ENCODE data around the gene SERPINF2.

The SERPINF2 gene

GRCh38 chr17:1727258-1727789 is 15.3 kb upstream of the SERPINF2 start:
- Histone ChIP-seq H3K36me3 (ENCODE audit: control insufficient read depth, insufficient read depth, low read length) (peaks cover 9% of the 10 kb centered on the region; the same call in 1 of the 2 replicates), H3K4me1 (ENCODE audit: control insufficient read depth, insufficient read depth, low read length) (peaks cover 6% of the 10 kb centered on the region; the same call in 1 of the 2 replicates), H3K27ac (ENCODE audit: low read depth, low read length) (no peak overlapping the region), H3K4me3 (ENCODE audit: low read depth, low read length) (no peak overlapping the region), H3K9me3 (ENCODE audit: control insufficient read depth, insufficient read depth, low read depth, low read length) (no peaks in the 10 kb centered on the region), H3K9ac (ENCODE audit: low read length) (no peak overlapping the region), H3K27me3 (ENCODE audit: control insufficient read depth, insufficient read depth, low read length) (no peaks in the 10 kb centered on the region)

- Histone ChIP-seq H3K27me3 (ENCODE audit: control insufficient read depth, insufficient read depth, low read length) (no peaks in the 10 kb centered on the region), H3K4me1 (ENCODE audit: control insufficient read depth, insufficient read depth, low read length) (peaks cover 6% of the 10 kb centered on the region; the same call in 1 of the 2 replicates), H3K27ac (ENCODE audit: low read depth, low read length) (no peak overlapping the region), H3K36me3 (ENCODE audit: control insufficient read depth, insufficient read depth, low read length) (peaks cover 9% of the 10 kb centered on the region; the same call in 1 of the 2 replicates), H3K9me3 (ENCODE audit: control insufficient read depth, insufficient read depth, low read depth, low read length) (no peaks in the 10 kb centered on the region), H3K9ac (ENCODE audit: low read length) (no peak overlapping the region), H3K4me3 (ENCODE audit: low read depth, low read length) (no peak overlapping the region)
Observed at GRCh38 chr17:1727876-1728630, 14.6 kb upstream of the SERPINF2 start.

GRCh38 chr17:1729966-1730325 is 12.7 kb upstream of the SERPINF2 start:
- no peak overlapping the region for H3K27ac ChIP-seq (ENCODE audit: low read depth, low read length)
- no peaks in the 10 kb centered on the region for H3K9me3 ChIP-seq (ENCODE audit: control insufficient read depth, insufficient read depth, low read depth, low read length)
- no peak overlapping the region for H3K4me3 ChIP-seq (ENCODE audit: low read depth, low read length)
- peaks cover 6% of the 10 kb centered on the region; the same call in 1 of the 2 replicates for H3K4me1 ChIP-seq (ENCODE audit: control insufficient read depth, insufficient read depth, low read length)
- H3K36me3 ChIP-seq (ENCODE audit: control insufficient read depth, insufficient read depth, low read length) = peaks cover 9% of the 10 kb centered on the region; the same call in 1 of the 2 replicates
- H3K27me3 ChIP-seq (ENCODE audit: control insufficient read depth, insufficient read depth, low read length) = no peaks in the 10 kb centered on the region
- H3K9ac ChIP-seq (ENCODE audit: low read length) = no peak overlapping the region

DNA sequence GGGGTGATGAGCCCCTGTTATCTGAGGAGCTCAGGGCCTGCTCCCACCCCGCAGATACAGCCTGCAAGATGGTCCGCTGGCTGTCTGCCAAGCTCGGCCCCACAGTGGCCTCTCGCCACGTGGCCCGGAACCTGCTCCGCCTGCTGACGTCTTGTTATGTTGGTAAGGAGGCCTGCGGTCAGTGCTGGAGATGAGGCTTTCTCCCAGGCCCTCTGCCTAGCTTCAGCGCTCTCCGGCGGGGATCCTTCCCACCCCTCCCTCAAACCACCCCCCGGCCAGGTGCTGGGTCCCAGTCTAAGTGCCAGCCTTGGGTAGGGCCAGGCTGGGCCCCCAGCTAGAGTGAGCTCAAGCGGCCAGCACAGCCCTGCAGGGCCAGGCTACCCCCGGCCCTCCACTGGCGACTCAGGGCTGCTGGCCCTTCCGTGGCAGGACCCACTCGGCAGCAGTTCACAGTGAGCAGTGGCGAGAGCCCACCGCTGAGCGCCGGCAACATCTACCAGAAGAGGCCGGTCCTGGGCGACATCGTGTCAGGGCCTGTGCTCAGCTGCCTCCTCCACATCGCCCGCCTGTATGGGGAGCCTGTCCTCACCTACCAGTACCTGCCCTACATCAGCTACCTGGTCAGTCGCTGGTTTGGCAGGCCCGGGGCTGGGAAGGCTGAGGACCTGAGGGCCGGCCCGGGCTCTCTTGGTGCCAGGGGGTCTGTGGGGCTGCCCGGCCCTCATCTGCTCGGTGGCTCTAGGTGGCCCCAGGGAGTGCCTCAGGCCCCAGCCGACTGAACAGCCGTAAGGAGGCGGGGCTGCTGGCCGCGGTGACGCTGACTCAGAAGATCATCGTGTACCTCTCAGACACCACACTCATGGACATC is 12.1 kb upstream of the SERPINF2 start:
- Histone ChIP-seq H3K9ac (ENCODE audit: low read length) (no peak overlapping the region), H3K27ac (ENCODE audit: low read depth, low read length) (no peak overlapping the region; the same call in 1 of the 2 replicates), H3K9me3 (ENCODE audit: control insufficient read depth, insufficient read depth, low read depth, low read length) (no peaks in the 10 kb centered on the region), H3K36me3 (ENCODE audit: control insufficient read depth, insufficient read depth, low read length) (peaks cover 9% of the 10 kb centered on the region; the same call in 1 of the 2 replicates), H3K4me1 (ENCODE audit: control insufficient read depth, insufficient read depth, low read length) (0 out of 2 replicates have a peak, but pooled peaks cover under 1% of the 10 kb centered on the region), H3K27me3 (ENCODE audit: control insufficient read depth, insufficient read depth, low read length) (no peaks in the 10 kb centered on the region), H3K4me3 (ENCODE audit: low read depth, low read length) (no peak overlapping the region)

DNA sequence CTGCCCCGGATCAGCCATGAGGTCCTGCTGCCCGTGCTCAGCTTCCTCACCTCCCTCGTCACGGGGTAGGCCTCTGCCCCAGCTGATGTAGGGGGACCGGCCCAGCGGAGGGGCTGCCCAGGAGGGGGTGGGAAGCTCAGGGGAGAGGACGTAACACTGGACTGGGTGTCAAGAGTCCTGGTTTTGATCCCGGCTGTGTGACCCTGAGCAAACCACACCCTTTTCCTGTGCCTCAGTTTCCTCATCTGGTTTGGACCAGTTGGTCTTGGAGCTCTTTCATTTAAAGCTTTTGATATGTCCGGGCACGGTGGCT is 11.5 kb upstream of the SERPINF2 start:
- no peaks in the 10 kb centered on the region for H3K9me3 ChIP-seq (ENCODE audit: control insufficient read depth, insufficient read depth, low read depth, low read length)
- H3K27ac ChIP-seq (ENCODE audit: low read depth, low read length) = no peak overlapping the region
- H3K4me1 ChIP-seq (ENCODE audit: control insufficient read depth, insufficient read depth, low read length) = peaks cover 2% of the 10 kb centered on the region; the same call in 1 of the 2 replicates
- peaks cover 9% of the 10 kb centered on the region; the same call in 1 of the 2 replicates for H3K36me3 ChIP-seq (ENCODE audit: control insufficient read depth, insufficient read depth, low read length)
- H3K9ac ChIP-seq (ENCODE audit: low read length) = no peak overlapping the region
- no peaks in the 10 kb centered on the region for H3K27me3 ChIP-seq (ENCODE audit: control insufficient read depth, insufficient read depth, low read length)
- H3K4me3 ChIP-seq (ENCODE audit: low read depth, low read length) = no peak overlapping the region

GRCh38 chr17:1732241-1732832 is 10.3 kb upstream of the SERPINF2 start:
- H3K4me3 ChIP-seq (ENCODE audit: low read depth, low read length) = no peak overlapping the region
- H3K4me1 ChIP-seq (ENCODE audit: control insufficient read depth, insufficient read depth, low read length) = peaks cover 9% of the 10 kb centered on the region; the same call in 1 of the 2 replicates
- no peak overlapping the region for H3K27ac ChIP-seq (ENCODE audit: low read depth, low read length)
- H3K9ac ChIP-seq (ENCODE audit: low read length) = no peak overlapping the region
- H3K36me3 ChIP-seq (ENCODE audit: control insufficient read depth, insufficient read depth, low read length) = peaks cover 11% of the 10 kb centered on the region
- H3K27me3 ChIP-seq (ENCODE audit: control insufficient read depth, insufficient read depth, low read length) = no peaks in the 10 kb centered on the region
- H3K9me3 ChIP-seq (ENCODE audit: control insufficient read depth, insufficient read depth, low read depth, low read length) = no peaks in the 10 kb centered on the region

GRCh38 chr17:1732833-1733321 is 9.8 kb upstream of the SERPINF2 start:
- Histone ChIP-seq H3K9ac (ENCODE audit: low read length) (no peak overlapping the region), H3K4me3 (ENCODE audit: low read depth, low read length) (no peak overlapping the region), H3K4me1 (ENCODE audit: control insufficient read depth, insufficient read depth, low read length) (peaks cover 9% of the 10 kb centered on the region; the same call in 1 of the 2 replicates), H3K27ac (ENCODE audit: low read depth, low read length) (no peak overlapping the region), H3K27me3 (ENCODE audit: control insufficient read depth, insufficient read depth, low read length) (no peaks in the 10 kb centered on the region), H3K36me3 (ENCODE audit: control insufficient read depth, insufficient read depth, low read length) (peaks cover 9% of the 10 kb centered on the region), H3K9me3 (ENCODE audit: control insufficient read depth, insufficient read depth, low read depth, low read length) (no peaks in the 10 kb centered on the region)

- Histone ChIP-seq H3K36me3 (ENCODE audit: control insufficient read depth, insufficient read depth, low read length) (peaks cover 9% of the 10 kb centered on the region), H3K4me1 (ENCODE audit: control insufficient read depth, insufficient read depth, low read length) (peaks cover 9% of the 10 kb centered on the region; the same call in 1 of the 2 replicates), H3K9ac (ENCODE audit: low read length) (no peak overlapping the region), H3K27ac (ENCODE audit: low read depth, low read length) (no peak overlapping the region), H3K9me3 (ENCODE audit: control insufficient read depth, insufficient read depth, low read depth, low read length) (peaks cover 2% of the 10 kb centered on the region; the same call in 1 of the 2 replicates), H3K27me3 (ENCODE audit: control insufficient read depth, insufficient read depth, low read length) (no peaks in the 10 kb centered on the region), H3K4me3 (ENCODE audit: low read depth, low read length) (no peak overlapping the region)
Observed at GRCh38 chr17:1733759-1734158, 8.9 kb upstream of the SERPINF2 start.

GRCh38 chr17:1735418-1735817 is 7.3 kb upstream of the SERPINF2 start:
- peaks cover 2% of the 10 kb centered on the region; the same call in 1 of the 2 replicates for H3K9me3 ChIP-seq (ENCODE audit: control insufficient read depth, insufficient read depth, low read depth, low read length)
- H3K4me1 ChIP-seq (ENCODE audit: control insufficient read depth, insufficient read depth, low read length) = peaks cover 9% of the 10 kb centered on the region; the same call in 1 of the 2 replicates
- no peak overlapping the region for H3K9ac ChIP-seq (ENCODE audit: low read length)
- no peaks in the 10 kb centered on the region for H3K27me3 ChIP-seq (ENCODE audit: control insufficient read depth, insufficient read depth, low read length)
- no peak overlapping the region for H3K4me3 ChIP-seq (ENCODE audit: low read depth, low read length)
- peaks cover 9% of the 10 kb centered on the region for H3K36me3 ChIP-seq (ENCODE audit: control insufficient read depth, insufficient read depth, low read length)
- H3K27ac ChIP-seq (ENCODE audit: low read depth, low read length) = no peak overlapping the region

DNA sequence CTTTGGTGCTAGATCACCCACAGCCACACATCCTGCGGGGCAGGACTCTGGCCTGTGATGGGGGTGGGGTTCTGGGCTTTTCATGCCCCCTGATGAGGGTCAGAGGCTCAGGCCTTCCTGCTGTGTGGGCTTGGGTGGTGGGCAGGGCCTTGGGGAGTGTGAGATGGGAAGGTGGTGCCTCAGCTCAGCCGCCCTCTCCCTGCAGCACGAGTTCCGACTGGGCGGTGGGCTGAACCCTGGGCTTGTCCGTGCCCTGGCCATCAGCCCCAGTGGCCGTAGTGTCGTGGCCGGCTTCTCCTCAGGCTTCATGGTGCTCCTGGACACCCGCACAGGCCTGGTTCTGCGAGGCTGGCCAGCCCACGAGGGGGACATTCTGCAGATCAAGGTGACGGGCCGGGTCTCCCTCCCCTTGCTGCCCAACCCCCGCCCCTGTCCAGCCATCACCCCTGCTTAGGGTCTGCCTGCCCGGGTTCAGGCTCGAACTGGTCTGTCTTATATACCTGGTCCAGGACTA is 6.8 kb upstream of the SERPINF2 start:
- peaks cover 2% of the 10 kb centered on the region; the same call in 1 of the 2 replicates for H3K9me3 ChIP-seq (ENCODE audit: control insufficient read depth, insufficient read depth, low read depth, low read length)
- peaks cover 9% of the 10 kb centered on the region; the same call in 1 of the 2 replicates for H3K4me1 ChIP-seq (ENCODE audit: control insufficient read depth, insufficient read depth, low read length)
- no peaks in the 10 kb centered on the region for H3K27me3 ChIP-seq (ENCODE audit: control insufficient read depth, insufficient read depth, low read length)
- no peak overlapping the region for H3K4me3 ChIP-seq (ENCODE audit: low read depth, low read length)
- peaks cover 9% of the 10 kb centered on the region for H3K36me3 ChIP-seq (ENCODE audit: control insufficient read depth, insufficient read depth, low read length)
- no peak overlapping the region for H3K9ac ChIP-seq (ENCODE audit: low read length)
- H3K27ac ChIP-seq (ENCODE audit: low read depth, low read length) = no peak overlapping the region

All from HUES6 (cell line).